Hepatocyte (in vitro differentiated cells): ENCODE measurements around the gene N4BP2L2.

Experiments
- CTCF ChIP-seq: fragments of 200-600 bp; sonication (generic); IDR thresholded peaks from 2 replicates; pipeline ENCODE4 v1.5.1; 2016; ENCODE audit warnings: antibody characterized with exemption, mild to moderate bottlenecking; ENCODE audit not compliant: poor library complexity
- EZH2 ChIP-seq: fragments of 200-600 bp; sonication (generic); IDR thresholded peaks from 2 replicates; pipeline ENCODE4 v1.6.1; 2016; ENCODE audit warnings: antibody characterized with exemption, mild to moderate bottlenecking, borderline replicate concordance

- TF ChIP-seq EZH2 (no peak), CTCF (no peak)
Measured at GRCh38 chr13:32542221-32542620, 3.6 kb upstream of the N4BP2L2 start.
